AG20443 (cell line): ENCODE measurements around the gene CADPS2.

Experiments used
- DNase-seq: peaks from one replicate; pipeline ENCODE4 v3.0.0; 2012; ENCODE audit warnings: low spot score, mixed read lengths

The CADPS2 gene

DNA sequence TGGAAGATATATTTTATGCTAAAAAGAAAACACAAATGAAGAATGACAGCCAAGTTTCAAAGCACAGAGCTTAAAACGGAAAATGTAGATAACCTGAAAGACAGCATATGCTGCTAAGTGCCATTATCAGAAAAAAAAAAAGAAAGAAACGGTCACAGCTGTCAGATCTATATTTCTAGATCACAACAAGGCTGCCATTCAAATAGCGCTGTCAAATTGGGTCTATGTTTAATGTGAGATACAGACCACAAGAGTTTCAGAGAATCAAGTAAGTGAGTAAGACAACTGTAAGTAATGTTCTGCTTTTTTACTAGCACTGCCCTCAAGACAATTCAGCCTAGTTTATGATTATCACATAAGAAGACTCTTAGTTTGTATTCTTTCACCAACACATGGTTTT, 117.4 kb downstream of the CADPS2 start:
- no peak for DNase-seq

DNA sequence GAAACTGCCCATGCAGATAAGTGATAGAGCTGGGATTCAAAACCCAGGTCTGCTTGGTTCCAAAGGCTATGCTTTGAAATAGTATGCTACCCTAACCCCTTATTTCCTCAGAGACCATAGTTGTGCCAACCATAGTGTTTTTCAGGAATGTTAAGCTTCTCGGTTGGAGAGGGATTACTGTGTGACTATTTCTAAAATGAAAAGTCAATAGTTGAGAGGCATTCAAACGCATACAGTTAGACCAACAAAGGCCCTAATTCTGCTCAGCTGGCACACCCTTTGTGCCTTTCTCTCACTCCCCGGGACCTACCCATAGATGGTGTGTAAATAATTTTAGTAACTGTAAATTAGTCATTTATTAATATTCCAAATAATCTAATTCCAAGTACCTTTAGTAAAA, 118.9 kb downstream of the CADPS2 start:
- DNase-seq = no peak

DNA sequence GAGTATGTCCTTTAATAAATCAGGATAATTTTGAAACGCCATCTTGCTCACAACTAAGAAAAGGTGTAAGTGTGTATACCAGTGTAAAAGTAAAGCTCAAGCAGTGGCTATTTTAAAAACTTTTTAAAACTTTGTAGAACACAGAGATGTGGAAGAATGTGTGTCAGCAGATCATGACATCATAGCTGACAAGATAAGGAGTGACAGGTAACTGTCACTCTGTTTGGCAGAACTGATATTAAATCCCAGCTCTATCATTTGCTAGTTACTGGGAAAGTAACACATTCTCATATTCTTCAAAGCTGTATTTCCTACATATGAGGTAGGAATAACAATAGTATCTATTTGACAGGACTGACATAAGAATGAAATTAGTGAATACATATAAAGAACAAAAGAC, 119.7 kb downstream of the CADPS2 start:
- DNase-seq = no peak

DNA sequence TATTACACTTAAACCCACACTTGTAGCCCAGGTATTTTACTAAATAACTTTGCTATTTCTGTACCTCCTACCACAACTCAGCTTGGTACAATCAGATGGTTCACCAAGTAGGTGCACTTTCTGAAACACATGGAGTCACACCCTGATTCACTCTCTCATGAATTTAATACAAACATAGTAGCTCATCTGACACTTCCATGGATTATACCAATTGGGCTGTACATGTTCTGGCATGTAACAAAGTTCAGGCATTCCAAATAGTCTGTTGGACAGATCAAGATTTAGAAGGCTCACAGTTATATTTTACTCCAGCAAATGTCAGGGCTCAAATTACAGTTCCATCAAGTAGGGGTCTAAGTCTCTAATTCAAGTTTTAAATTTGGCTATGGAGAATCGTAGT, 121.4 kb downstream of the CADPS2 start:
- DNase-seq = no peak

DNA sequence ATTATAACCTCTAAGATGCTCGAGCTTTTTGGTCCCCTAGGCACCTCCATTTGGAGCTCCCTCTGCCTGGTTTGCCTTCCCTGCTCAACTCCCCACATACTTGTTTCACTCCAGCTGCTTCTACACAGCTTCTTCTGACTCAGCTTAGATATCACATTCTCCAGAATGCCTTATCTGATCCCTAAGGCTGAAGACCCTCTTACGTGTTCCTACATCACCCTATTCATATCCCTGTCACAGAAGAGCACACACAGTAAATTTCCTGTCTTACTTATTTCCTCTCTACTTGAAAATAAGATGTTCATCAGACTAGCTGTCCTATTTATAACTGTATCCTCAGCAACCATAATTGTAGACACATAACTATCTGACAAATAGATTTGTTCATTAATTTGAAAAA, 122.2 kb downstream of the CADPS2 start:
- DNase-seq = no peak

DNA sequence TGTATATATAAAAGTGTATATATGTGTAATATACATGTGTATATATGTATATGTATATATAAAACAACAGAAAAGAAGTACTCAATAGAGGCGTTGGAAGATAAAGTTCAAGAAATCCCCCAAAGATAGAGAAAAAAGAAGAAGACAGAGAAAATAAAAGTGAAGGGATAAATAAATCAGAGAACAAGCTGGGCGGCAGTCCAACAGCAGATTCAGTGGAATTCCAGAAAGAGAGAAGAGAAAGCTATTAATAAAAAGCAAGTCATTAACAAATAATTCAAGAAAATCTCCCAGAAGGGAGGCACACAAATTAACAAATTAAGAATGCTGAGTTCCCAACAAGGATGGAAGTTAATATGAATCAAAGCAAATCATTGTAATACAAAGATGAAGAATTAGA, 124.2 kb downstream of the CADPS2 start:
- no peak for DNase-seq

DNA sequence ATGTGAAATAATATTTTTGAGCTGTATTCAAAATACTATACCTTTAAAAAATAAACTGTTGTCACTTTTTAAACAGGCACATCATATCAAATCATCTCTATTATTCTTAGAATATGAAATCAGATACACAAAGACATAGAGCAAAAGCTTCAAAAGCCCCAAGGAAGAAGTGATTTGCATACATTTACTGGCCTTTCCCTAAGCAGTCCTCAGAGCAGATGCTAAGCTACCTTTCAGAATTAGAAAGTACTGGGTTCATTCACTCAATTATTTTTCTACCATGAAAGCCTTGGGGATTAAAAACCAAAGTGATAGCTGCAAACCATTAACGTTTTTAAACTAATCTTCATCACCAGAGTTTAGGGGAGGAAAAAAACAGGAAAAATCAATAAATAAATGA, 127.8 kb downstream of the CADPS2 start:
- no peak for DNase-seq

DNA sequence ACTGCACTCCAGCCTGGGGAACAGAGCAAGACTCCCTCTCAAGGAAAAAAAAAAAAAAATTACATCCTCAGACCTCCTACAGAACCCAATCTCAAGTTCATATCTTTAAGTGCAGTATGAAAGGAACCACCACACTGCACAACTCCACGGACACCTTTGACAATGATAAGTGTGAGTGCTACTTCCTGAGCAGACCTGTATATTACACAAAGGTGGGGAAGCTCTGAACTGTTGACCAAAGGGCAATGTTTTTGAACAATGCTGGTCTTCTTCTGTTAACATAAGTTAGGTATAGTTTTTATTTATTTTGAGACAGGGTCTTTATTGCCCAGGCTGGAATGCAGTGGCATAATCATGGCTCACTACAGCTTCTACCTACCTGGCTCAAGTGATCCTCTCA, 129.4 kb downstream of the CADPS2 start:
- DNase-seq = no peak

DNA sequence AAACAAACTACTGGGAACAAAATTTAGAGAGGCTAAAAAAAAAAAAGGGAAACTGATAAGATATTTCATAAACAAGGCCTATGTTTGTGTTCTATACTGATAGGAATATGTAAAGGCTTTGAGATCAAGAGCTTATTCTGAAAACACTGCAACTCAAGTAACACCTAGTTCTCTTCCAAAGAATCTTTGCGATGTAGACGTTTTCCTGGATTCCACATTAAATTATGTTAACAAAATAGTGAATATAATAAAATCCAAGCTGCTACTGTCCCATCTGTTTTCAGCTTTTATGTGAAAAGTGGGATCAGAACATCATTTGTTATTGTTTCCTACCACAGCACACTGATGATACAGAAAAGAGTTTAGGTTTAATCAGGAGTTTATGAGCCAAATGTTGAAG, 130.6 kb downstream of the CADPS2 start:
- no peak for DNase-seq

DNA sequence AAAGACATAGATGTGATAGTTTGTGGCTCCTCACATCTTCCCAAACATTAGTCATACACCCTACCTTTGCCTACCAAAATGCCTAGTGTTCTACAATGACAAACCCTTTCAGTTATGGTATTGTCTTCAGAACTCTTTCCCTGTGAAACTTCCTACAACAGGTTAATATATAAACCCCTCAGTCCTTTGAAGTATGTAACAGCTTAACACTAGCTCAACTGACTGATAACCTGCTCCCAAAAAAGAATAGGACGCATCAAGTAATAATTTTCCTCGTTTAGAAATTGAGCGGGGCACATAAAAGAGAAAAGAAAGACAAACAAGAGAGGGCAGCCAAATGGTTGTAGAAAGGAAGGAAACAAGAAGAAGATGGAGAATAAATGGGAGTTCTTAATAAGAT, 133.7 kb downstream of the CADPS2 start:
- DNase-seq = no peak

DNA sequence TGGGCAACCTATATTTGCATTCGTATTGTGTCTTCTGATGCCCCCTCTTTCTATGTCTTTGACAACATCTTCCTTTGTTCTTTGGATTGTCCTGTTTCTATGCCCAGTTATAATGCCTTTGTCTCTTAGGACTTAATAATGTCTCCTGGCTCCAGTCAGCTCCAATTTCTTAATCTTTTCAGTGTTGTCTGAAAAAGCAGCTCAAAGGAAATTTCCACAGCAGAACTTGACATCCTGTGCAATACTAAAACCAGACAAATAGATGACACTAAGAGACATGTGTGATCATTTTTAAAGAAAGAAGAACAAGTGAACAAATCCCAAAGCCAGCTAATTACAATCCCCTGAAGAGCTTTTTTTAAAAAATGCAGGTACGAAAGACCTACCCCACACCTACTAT, 135.9 kb downstream of the CADPS2 start:
- DNase-seq = no peak

DNA sequence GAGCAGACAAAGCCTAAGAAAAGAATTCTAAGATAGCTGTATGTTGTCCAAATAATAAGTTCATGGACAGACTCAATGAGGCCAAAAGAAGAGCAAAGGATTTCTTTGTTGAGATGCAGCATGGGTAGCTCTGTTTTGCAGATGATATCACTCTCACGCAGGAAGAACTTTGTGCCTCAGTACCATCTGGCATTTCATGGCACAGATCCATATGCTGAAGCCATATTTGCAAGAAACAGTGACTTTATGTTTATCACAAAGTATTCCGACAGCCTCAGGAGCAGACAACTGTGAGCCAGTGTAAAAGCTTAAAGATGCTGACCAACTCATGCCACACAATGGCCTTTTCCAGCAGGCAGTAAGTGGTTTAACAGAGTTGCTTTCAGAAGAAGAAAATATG, 138.1 kb downstream of the CADPS2 start:
- no peak for DNase-seq

DNA sequence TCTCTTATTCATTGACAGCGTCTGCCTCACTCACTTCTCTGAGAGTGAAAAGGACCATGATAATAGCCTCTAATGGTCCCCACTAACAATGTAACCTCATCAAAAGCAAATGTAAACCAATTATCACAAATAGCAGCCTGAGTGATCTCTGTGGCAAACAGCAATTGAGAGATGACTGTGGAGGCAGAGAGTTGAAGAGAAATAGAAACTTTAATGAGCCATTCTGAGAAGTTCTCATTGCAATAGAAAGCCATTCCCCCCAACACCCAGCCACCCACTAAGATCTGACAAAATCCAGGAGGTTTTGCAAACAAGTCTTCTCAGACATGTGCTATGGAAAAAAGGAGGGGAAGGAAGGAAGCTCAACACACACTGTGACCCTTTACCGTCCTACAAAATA, 139.3 kb downstream of the CADPS2 start:
- no peak for DNase-seq

DNA sequence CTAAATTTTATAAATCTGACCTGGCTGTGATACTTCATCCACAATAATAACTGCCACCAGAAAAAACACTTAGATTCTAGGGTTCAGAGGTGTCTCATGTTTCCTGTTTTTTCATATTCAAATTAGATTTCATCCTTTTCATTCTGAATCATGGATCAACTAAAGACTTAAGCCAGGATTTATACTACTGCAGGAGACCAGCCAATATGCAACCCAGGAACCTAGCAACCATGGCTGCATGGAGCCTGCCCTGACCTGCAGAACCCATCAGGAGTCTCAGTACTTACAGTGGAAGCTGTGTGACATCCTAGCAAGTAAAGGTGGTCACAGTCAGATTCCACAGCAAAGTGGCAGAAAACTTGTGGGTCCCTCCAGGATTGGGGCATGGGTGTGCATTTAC, 143.0 kb downstream of the CADPS2 start:
- DNase-seq = no peak

DNA sequence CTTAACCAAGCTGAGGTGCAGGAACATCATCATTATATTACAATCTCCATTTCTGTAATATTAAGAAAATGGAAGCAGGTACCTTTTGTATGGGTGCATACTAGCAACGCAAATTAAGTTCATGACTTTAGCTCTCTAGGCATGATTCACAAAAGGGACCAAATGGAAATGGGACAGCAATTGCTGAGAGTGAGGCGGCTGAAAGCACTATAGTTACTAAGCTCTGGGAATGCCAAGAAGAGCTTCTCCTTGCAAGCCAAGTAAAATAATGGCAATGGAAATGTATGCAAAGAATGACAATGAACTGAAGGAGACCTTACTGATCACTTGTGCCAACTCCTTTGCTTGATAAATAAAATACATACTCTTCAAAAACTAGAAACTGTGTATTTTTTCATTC, 147.3 kb downstream of the CADPS2 start:
- no peak for DNase-seq

DNA sequence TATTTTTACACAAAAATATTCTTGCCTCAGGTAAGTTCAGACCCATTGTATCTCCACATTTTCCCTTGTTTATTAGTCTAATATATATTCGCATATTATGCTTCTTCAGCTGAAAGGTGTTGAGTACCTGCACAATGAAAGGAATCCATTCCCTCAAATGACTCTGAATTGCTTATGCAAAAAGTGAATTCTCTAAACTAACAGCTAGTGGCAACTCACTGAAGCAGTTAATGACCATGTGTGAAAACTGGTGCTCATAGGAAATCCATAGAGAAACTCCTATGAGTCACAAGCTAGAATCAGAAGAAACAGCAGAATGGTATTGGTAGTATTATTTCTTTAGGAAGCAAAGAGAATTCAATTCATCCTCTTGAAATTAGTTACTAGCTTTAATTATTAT, 150.1 kb downstream of the CADPS2 start:
- no peak for DNase-seq

DNA sequence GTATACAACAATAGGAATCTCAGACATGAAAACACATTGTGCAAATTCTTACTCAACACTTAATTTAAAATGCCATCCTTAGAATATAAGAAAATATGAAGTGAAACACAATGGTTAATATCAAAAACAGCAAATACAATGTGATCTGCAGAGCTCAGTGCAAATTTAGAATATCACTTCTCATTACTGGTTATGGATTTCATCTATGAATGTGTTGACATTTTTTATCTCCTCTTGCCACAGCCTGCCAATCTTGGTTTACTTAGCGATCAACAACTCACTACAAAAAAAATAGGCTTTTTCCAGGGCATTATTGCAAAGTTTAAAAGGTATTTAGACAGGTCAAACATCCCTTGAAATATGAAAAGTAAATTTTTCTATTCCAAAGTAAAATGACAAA, 158.5 kb downstream of the CADPS2 start:
- no peak for DNase-seq

DNA sequence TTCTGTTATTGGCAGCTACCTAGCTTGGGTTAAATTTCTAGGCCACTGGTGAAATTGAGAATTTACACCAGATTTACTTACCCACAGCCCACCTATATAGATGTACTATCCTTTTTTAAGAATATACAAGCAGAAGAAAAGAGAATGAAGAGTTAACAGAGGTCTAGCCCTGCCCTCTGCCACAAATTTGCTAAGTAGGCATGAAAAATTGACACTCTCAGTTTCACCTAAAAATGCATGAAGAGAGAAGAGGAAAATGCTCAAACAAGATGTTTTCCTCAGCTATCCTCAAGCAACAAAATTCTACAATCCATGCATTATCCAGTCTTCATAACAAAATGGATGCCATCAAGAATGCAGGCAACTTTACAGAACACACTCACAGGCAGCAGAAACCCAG, 158.9 kb downstream of the CADPS2 start:
- DNase-seq = no peak

DNA sequence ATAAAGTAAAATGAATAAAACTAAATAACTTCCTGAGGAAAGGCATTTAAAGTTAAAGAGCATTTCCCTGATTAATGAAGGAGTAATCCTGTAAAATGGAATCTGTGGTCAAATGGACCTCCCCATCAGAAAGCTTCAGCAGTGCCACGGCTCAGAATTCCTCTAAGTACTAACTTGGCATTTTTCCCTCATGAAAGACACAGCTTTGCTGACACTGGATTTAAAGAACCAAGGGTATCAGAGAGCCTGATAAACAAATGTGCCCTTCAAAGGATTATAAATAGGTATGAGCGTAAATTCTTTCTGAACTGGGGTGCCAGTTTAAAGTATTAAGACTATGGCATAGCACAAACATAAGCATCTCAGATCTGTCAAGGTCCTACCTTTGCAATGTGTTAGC, 159.4 kb downstream of the CADPS2 start:
- DNase-seq = no peak

DNA sequence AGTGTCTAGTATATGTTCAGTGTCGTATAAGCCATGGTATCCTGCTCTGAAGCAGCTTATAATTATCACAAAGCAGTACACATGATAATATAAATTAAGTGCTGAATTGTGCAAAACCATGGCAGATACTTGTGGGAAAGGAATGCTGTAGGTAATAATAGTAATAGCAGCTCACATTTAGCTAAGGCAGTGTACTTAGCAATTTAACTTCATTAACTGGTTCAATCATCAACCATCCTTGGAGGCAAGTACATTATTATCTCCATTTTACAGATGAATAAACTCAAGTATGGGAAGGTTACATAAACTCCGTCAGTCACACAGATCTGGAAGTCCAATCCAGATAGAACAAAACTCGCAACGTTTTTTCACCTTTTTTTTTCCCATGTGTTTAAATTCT, 161.9 kb downstream of the CADPS2 start:
- no peak for DNase-seq

DNA sequence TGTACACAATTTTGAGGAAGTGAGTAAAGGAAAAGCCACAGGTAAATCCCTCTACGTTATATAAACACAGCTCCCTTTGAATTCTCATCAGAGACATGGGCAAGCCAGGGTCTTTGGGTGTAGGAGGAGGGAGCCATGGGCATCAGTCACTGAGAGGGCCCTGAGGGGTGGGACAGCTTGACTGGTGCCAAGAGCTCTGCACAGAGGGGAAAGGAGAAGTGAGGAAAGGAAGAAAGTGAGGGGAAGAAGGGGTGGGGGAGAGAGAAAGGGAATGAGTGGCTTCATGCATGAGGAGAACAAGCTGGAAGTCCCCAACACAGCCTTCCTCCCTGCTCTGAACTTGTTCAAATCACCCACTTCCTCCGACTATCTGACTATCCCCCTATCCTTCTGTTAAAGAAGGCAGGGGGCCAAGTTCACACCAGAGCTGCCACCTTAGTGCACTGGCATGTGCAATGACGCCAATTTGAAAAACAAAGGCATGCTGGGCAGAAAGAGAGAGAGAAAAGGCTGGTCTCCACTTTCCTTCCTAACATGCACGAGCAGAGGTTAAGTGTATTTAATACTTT, 167.2 kb downstream of the CADPS2 start:
- no peak for DNase-seq

DNA sequence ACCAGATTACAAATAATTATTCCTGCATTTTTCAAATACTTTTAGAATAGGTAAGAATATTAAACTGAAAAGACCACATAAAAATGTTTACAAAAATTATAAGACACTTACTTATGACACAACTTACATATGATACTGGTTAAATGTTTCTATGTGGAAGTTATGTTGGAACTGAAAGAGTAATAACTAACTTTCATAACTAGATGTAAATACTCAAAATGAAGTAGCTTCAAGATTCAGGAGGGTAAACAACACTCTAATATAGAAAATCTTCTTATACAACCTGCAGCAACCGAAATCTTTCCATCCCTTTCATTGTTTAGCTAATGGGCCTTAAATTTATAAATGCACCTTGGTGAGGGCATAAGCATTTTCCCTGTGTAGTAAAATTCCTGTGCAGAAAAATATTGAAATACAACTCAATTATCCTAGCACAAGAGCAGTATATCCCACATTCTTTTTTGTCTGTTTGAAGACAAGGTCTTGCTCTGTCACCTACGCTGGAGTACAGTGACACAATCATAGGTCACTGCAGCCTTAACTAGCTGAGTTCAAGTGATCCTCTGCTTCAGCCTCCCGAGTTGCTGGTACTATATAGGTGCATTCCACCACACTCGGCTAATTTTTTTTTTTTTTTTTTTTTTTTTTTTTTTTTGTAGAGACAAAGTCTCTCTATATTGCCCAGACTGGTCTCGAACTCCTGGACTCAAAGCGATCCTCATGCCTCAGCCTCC, 168.7 kb downstream of the CADPS2 start:
- no peak for DNase-seq

DNA sequence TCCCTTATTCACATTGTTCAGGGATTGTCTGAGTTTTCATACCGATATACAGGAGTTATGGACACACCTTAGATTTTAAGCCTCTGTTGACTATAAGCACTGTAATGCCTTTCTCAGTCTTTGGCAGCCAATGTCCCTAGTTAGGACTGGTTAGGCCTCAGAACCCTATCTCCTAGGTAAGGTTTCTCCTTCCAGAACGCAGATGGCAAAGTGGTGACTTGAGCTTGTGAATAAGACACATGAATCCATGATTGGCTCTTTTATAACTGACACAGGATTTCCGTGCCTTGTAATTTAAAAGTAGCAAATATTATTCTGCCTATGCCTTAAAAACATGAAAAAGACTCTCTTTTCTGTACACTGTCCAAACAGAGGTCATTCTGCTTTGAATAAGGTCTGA, 171.1 kb downstream of the CADPS2 start:
- DNase-seq = no peak

DNA sequence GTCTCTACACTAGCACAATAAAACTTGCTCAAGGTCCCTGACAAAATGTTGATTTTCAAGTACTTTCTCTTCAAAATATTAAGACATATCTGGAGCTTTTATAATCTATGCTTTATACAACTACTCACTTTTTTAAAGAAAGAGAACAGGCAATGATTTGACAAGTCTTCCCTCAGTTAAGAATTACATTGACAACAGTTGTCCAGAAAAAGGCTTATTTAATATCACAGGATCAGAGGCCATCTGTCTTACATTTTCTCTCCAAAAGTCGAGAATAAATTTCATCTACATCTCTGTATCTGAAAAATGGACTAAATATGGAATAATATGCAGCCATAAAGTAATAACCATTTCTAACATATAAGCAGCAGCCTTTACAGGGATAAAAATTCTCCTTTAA, 175.3 kb downstream of the CADPS2 start:
- DNase-seq = no peak
